Uterus (tissue), 2 donors: ENCODE results near the gene LRRC17.

Source experiments
- CTCF ChIP-seq, 4 experiments: fragments of 200-600 bp in 2 of 4; fragments of 450-650 bp in 2 of 4; sonication (generic) in 2 of 4; IDR thresholded peaks; one replicate each; pipeline ENCODE4 v1.5.1; 2016 to 2019; ENCODE audit warnings: antibody characterized with exemption in 4 of 4, mild to moderate bottlenecking in 2 of 4, moderate library complexity in 1 of 4
- POLR2A ChIP-seq, 2 donors: fragments of 450-650 bp; IDR thresholded peaks; one replicate each; pipeline ENCODE4 v1.6.1; 2016; ENCODE audit warnings: antibody characterized with exemption in 2 of 2, mild to moderate bottlenecking in 1 of 2, moderate library complexity in 1 of 2

- no peak for TF ChIP-seq CTCF (IDR thresholded peaks at IDR 0.05)
- TF ChIP-seq POLR2A (IDR thresholded peaks at IDR 0.05): no peak
Measured at GRCh38 chr7:102935450-102936115, 22.8 kb downstream of the LRRC17 start.
